NB4 (cell line): Measurements from ENCODE around the gene LYRM4.

Experiments
- CTCF ChIP-seq: IDR thresholded peaks from one replicate; pipeline ENCODE4 v1.5.1; 2012; ENCODE audit warnings: low read depth, low read length
- POLR2A ChIP-seq: IDR thresholded peaks from 2 replicates; pipeline ENCODE4 v1.6.1; 2011; ENCODE audit warnings: mild to moderate bottlenecking; ENCODE audit not compliant: insufficient read length; ENCODE audit errors: extremely low read depth

- no peak for TF ChIP-seq POLR2A
- no peak for TF ChIP-seq CTCF
Observed at GRCh38 chr6:5208057-5208456, 52.7 kb downstream of the LYRM4 start.
